Transverse colon (tissue), 3 donors: Measurements from ENCODE around the gene ID1.

Source experiments
- CTCF ChIP-seq, 5 experiments: fragments of 200-600 bp in 3 of 5; fragments of 450-650 bp in 2 of 5; sonication (generic) in 3 of 5; IDR thresholded peaks; 1 replicate in 2 of 5; 2 replicates in 3 of 5; pipeline ENCODE4 v1.5.1; 2016 to 2017; ENCODE audit warnings: antibody characterized with exemption in 5 of 5, inconsistent platforms in 3 of 5, mild to moderate bottlenecking in 2 of 5, moderate library complexity in 1 of 5
- POLR2A ChIP-seq: fragments of 450-650 bp; IDR thresholded peaks from one replicate; pipeline ENCODE4 v1.6.1; 2016; ENCODE audit warnings: antibody characterized with exemption, mild to moderate bottlenecking, moderate library complexity

GRCh38 chr20:31641391-31641790 lies 36.3 kb downstream of the ID1 start:
- no peak for TF ChIP-seq CTCF (IDR thresholded peaks at IDR 0.05)
- TF ChIP-seq POLR2A, result no peak
